ENCODE data around the gene C3orf70.

DNA sequence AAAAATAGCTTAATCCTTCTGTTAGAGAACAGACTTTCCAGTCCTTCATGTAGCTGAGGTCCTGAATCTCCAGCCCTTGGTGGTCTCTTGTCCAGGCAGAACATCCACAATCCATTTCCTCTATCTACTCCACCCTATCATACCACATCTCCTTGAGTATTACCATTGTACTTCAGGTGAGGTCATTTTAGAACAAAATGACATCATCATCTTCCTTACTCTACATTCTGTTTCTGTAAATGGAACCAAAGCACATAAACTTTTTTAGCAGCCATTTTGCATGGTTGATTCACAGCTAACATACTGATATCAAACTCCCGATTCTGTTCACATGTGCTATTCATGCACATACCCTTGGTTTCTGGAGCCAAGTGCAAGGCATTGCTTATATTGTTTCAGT lies 112.4 kb downstream of the C3orf70 start:
- no peak for TF ChIP-seq EZH2phosphoT487 (IDR thresholded peaks at IDR 0.05; ENCODE audit: borderline replicate concordance, low read depth, low read length)
- TF ChIP-seq, protein P1, sequence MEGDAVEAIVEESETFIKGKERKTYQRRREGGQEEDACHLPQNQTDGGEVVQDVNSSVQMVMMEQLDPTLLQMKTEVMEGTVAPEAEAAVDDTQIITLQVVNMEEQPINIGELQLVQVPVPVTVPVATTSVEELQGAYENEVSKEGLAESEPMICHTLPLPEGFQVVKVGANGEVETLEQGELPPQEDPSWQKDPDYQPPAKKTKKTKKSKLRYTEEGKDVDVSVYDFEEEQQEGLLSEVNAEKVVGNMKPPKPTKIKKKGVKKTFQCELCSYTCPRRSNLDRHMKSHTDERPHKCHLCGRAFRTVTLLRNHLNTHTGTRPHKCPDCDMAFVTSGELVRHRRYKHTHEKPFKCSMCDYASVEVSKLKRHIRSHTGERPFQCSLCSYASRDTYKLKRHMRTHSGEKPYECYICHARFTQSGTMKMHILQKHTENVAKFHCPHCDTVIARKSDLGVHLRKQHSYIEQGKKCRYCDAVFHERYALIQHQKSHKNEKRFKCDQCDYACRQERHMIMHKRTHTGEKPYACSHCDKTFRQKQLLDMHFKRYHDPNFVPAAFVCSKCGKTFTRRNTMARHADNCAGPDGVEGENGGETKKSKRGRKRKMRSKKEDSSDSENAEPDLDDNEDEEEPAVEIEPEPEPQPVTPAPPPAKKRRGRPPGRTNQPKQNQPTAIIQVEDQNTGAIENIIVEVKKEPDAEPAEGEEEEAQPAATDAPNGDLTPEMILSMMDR (conservative IDR thresholded peaks at IDR 0.05; ENCODE audit: low read length): no peak
